Activated CD4-positive, alpha-beta T cell treated with anti-CD3 and anti-CD28 coated beads, Interleukin-2, amount 50 U/mL, for 24 hours (primary cell): Measurements from ENCODE around the gene CAPZA1.
"Not testable (repeated sequence)": the region's sequence is repeated elsewhere in the genome, so short reads cannot be mapped to it uniquely, and the experiment has no call there.

Experiments
- DNase-seq, 2 donors: peaks; one replicate each; pipeline ENCODE4 v3.0.0-alpha.2; 2020; ENCODE audit warnings: low read depth in 1 of 2, low spot score in 1 of 2

The CAPZA1 gene

DNA sequence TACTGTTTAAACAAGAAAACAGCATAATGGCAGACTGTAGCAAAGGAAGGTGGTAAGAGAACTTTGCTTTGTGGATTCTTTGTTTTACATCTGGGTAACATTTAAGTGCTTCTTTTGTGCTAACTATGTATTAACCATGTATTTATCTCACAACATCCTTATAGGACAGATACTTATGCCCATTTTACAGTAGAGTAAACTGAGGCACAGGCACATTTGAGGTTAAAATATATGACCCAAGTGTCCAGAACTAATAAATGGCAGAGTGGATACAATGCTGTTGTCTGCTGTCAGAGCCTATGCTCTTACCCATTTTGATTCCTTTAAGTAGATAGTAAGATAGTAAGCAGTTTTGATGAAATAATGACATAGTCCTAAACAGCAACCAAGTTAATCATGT, 7.3 kb downstream of the CAPZA1 start:
- no peak for DNase-seq

DNA sequence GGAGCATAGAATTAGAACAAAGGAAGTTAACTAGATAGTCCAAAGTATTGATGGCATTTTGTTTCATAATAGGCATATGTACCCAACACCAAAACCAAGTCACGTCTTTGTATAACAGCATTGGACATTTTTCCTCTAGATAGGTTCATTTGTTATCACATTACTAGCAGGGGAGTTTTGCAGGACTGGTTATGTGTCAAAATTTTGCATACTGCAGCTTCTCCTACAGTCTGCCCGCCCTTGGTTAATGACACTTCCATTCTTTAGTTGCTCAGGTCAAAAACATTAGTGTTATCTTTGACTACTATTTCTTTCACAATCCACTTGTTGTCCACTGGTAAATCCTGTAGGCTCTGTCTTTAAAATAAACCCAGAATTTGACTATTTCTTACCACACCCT, 8.9 kb downstream of the CAPZA1 start:
- DNase-seq = no peak

- no peak for DNase-seq
These were observed 9.6 kb downstream of the CAPZA1 start for GRCh38 chr1:112629256-112629655.

DNA sequence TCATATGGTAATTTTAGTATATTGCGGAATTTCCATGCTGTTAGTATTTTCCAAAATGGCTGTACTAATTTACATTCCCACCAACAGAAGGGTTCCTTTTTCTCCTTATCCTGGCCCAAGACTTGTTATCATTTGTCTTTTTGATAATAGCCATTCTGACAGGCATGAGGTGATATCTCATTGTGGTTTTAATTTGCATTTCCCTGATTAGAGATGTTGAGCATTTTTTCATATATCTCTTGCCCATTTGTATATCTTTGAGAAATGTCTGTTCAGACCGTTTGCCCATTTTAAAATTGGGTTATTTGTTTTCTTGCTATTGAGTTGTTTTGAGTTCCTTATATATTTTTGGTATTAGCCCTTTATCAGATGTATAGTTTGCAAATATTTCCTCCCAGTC, 14.0 kb downstream of the CAPZA1 start:
- no peak for DNase-seq

- no peak for DNase-seq
These were observed 14.7 kb downstream of the CAPZA1 start for GRCh38 chr1:112634367-112634766.

GRCh38 chr1:112636056-112636455, 16.4 kb downstream of the CAPZA1 start:
- no peak for DNase-seq

- no peak for DNase-seq
These were observed 17.1 kb downstream of the CAPZA1 start for GRCh38 chr1:112636597-112637253.

- no peak for DNase-seq
These were observed 17.9 kb downstream of the CAPZA1 start for GRCh38 chr1:112637254-112638109.

GRCh38 chr1:112638110-112638428, 18.4 kb downstream of the CAPZA1 start:
- no peak for DNase-seq

GRCh38 chr1:112640437-112640836, 20.8 kb downstream of the CAPZA1 start:
- DNase-seq = not testable (repeated sequence)

- no peak for DNase-seq
These were observed 23.4 kb downstream of the CAPZA1 start for GRCh38 chr1:112643080-112643479.

GRCh38 chr1:112646225-112646624, 26.6 kb downstream of the CAPZA1 start:
- no peak for DNase-seq

GRCh38 chr1:112651205-112651604, 31.6 kb downstream of the CAPZA1 start:
- DNase-seq = no peak

GRCh38 chr1:112665857-112666256, 46.2 kb downstream of the CAPZA1 start:
- DNase-seq = no peak

DNA sequence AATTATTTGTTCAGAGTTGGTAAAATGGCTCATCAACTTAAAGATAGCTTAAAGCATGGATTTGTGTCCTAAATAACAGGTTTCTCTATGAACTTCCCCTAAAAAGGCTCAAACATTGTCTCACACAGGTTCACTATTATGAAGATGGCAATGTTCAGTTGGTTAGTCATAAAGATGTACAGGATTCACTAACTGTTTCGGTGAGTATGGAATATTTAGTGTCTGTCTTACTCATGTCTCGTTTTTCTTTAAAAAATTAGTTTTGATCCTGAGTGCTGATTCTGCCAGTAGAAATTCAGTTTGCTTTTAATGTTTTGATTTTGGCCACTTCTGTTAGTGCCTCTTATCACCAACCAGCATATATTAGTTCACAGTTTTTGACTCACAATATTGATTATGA, 47.3 kb downstream of the CAPZA1 start:
- no peak for DNase-seq

- no peak for DNase-seq
These were observed 52.4 kb downstream of the CAPZA1 start for GRCh38 chr1:112672009-112672408.

- DNase-seq = no peak
These were observed 53.2 kb downstream of the CAPZA1 start for GRCh38 chr1:112672842-112673241.

DNA sequence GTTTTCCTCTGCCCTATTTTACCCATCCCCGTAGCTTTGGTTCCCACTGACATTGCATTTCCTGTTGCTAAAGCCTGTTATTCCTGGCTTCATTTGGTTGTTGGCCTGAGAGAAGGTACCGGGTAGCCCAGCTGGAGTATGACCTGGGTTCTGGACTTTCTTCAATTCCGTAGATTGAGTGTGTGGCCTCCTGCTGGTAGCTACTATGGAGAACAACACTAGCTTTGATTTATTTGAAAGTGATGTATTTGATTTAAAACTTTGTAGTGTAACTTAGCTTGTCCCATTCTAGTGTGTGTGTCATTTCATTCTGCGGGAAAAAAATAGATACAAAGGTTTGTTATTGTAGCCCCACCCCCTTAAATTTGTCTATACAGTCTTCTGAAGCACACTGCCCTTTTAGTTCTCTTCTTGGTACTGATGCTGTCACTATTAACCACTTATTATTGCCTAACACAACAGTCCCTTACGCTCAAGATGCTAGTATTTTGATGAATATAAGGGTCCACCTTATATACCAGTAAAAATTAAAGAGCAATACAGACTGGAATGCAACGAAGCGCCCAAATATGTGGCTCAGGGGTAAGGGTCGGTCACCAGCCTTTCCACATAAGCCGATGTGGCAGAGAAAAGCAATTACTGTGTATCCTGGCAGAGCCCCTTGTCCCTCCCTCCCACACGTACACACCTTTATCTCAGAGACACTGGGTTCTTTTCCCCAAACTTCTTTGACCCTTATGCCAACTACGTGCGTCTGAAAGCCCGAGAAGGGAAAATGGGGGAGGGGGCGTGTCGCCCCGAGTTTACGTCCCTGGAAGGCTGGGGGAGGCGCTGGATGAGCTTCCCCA, 54.2 kb downstream of the CAPZA1 start:
- DNase-seq = no peak

DNA sequence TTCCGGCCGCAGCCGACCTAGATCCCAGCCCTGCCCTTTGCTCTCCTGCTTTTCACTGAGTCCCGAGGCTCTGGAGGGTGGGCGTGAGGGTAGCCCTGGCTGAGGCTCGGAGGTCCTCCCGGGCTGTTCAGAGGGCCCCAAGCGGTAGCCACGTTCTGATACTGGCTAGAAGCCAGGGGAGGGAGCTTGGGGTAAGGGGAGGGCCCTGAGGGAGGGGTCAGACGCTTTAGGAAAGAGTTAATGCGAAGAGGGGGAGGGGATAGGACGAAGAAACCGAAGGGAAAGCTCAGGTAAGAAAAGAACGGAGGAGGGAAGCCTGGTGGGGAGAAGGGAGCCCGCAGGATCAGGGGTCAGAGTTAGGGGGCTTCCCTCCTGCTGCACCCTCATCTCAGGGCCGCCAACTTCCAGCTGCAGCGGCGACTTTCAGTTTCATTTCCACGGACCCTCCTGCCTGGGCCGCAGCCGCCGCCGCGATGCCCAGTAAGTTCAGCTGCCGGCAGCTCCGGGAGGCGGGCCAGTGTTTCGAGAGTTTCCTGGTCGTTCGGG, 54.9 kb downstream of the CAPZA1 start, which contains the start of gene MOV10:
TSS of gene MOV10 (plus strand) at position 220 of the 546 bp plus-strand sequence. CDS start at position 474, 254 bp downstream.
- DNase-seq = peak; percentile 22 to 45

- peak; percentile 4 to 21 for DNase-seq
These were observed 55.5 kb downstream of the CAPZA1 start for GRCh38 chr1:112674986-112675727.
